HG03025 (cell line): ENCODE measurements around the gene MON2.

Source experiments
- ATAC-seq: cut with Tn5 transposase; IDR thresholded peaks from one replicate; pipeline ENCODE4 v1.9.1; 2021; ENCODE audit warnings: mild to moderate bottlenecking, moderate library complexity; ENCODE audit not compliant: unreplicated experiment, low FRiP score

MON2 gene

GRCh38 chr12:62649412-62650138 lies 182.9 kb downstream of the MON2 start:
- ATAC-seq = no peak
